H1 (cell line): ENCODE results near the gene UQCC3. TPM values are rescaled to one million over a fixed set of nuclear protein-coding genes. Genes with fewer than 3 reads are reported as not detected.

Source experiments
- CTCF ChIA-PET: fragments of 300-600 bp; sonication (Branson Sonifier 250); formaldehyde crosslinking; loops from one replicate; lab custom pipeline; 2021; ENCODE audit not compliant: partially characterized antibody; lab: Charles Lee
- POLR2A ChIA-PET: fragments of 300-600 bp; sonication (Branson Sonifier 250); formaldehyde crosslinking; loops from one replicate; lab custom pipeline; 2021; ENCODE audit warnings: inconsistent platforms; ENCODE audit not compliant: partially characterized antibody; lab: Charles Lee
- DNase-seq, 2 experiments: peaks; one replicate each; pipeline versions ENCODE4 v3.0.0 to v3.0.0-alpha.2; 2010 to 2022; ENCODE audit warnings: low spot score in 2 of 2, low read depth in 1 of 2, mixed read lengths in 1 of 2
- FAIRE-seq: peaks from 2 replicates; lab custom pipeline; 2011; peaks lifted over from hg19 to GRCh38; lab: Jason Lieb, UNC
- H2AFZ ChIP-seq: 2 replicates; pipeline ENCODE4 v1.8.1; 2012; ENCODE audit warnings: low read length, inconsistent platforms
- H2AK5ac ChIP-seq: 2 replicates; pipeline ENCODE4 v1.6.1; 2013; ENCODE audit warnings: low read depth, low read length
- H2BK120ac ChIP-seq: replicated peaks from 2 replicates; pipeline ENCODE3; 2013; ENCODE audit warnings: low read depth, low read length, inconsistent platforms
- H2BK12ac ChIP-seq: 2 replicates; pipeline ENCODE4 v1.6.1; 2013; ENCODE audit warnings: low read depth, low read length
- H2BK15ac ChIP-seq: 2 replicates; pipeline ENCODE4 v1.6.1; 2013; ENCODE audit warnings: low read length
- H2BK20ac ChIP-seq: 2 replicates; pipeline ENCODE4 v1.6.1; 2013; ENCODE audit warnings: low read length
- H2BK5ac ChIP-seq: 2 replicates; pipeline ENCODE4 v1.6.1; 2013; ENCODE audit warnings: low read depth, low read length
- H3K14ac ChIP-seq: 2 replicates; pipeline ENCODE4 v1.6.1; 2013; ENCODE audit warnings: inconsistent platforms; ENCODE audit not compliant: insufficient read length
- H3K18ac ChIP-seq: 2 replicates; pipeline ENCODE4 v1.6.1; 2013; ENCODE audit warnings: low read length; ENCODE audit errors: extremely low read depth
- H3K23ac ChIP-seq: 2 replicates; pipeline ENCODE4 v1.6.1; 2013; ENCODE audit warnings: inconsistent platforms; ENCODE audit not compliant: insufficient read length
- H3K23me2 ChIP-seq: 2 replicates; pipeline ENCODE4 v1.6.1; 2013; ENCODE audit warnings: low read depth, low read length
- H3K27ac ChIP-seq: 2 replicates; pipeline ENCODE4 v1.6.1; 2011; ENCODE audit warnings: low read depth, low read length, inconsistent platforms
- H3K27me3 ChIP-seq, 4 experiments: replicated peaks in 1 of 4; 1 replicate in 1 of 4; 2 replicates in 3 of 4; pipeline versions ENCODE4 v1.6.1 to v1.8.1; 2011 to 2013; ENCODE audit warnings: low read length in 3 of 4, mild to moderate bottlenecking in 3 of 4, inconsistent platforms in 2 of 4, mixed read lengths in 2 of 4, moderate library complexity in 1 of 4; ENCODE audit not compliant: control insufficient read depth in 3 of 4, insufficient read depth in 3 of 4; ENCODE audit errors: extremely low read depth in 1 of 4
- H3K36me3 ChIP-seq, 4 experiments: 2 replicates each; pipeline versions ENCODE4 v1.6.1 to v1.8.1; 2011 to 2013; ENCODE audit warnings: mild to moderate bottlenecking in 4 of 4, low read length in 3 of 4, moderate library complexity in 2 of 4, control low read depth in 1 of 4, inconsistent platforms in 1 of 4; ENCODE audit not compliant: insufficient read depth in 4 of 4, control insufficient read depth in 2 of 4
- H3K4ac ChIP-seq: replicated peaks from 2 replicates; pipeline ENCODE3; 2013; ENCODE audit warnings: low read length, low read depth, mixed read lengths, inconsistent platforms; ENCODE audit not compliant: insufficient read length
- H3K4me1 ChIP-seq, 4 experiments: replicated peaks in 1 of 4; 1 replicate in 1 of 4; 2 replicates in 3 of 4; pipeline versions ENCODE4 v1.6.1 to v1.8.1; 2011 to 2013; ENCODE audit warnings: low read length in 3 of 4, inconsistent platforms in 2 of 4, mixed read lengths in 1 of 4; ENCODE audit not compliant: insufficient read depth in 4 of 4, control insufficient read depth in 3 of 4
- H3K4me2 ChIP-seq, 2 experiments: 2 replicates each; pipeline versions ENCODE4 v1.6.1 to v1.8.1; 2011 to 2013; ENCODE audit warnings: low read depth in 2 of 2, low read length in 2 of 2, control low read depth in 1 of 2, inconsistent platforms in 1 of 2, mild to moderate bottlenecking in 1 of 2; ENCODE audit not compliant: insufficient read depth in 1 of 2
- H3K4me3 ChIP-seq, 4 experiments: fragments of 200-600, 300-600 bp in 1 of 4; sonication (generic), shearing (Covaris generic), sonication (Bioruptor Twin) in 1 of 4; 2 replicates each; pipeline versions ENCODE4 v1.5.1 to v1.8.1; 2011 to 2016; ENCODE audit warnings: low read length in 4 of 4, low read depth in 3 of 4, control low read depth in 2 of 4, inconsistent platforms in 2 of 4, mild to moderate bottlenecking in 2 of 4, mixed read lengths in 1 of 4, moderate library complexity in 1 of 4; ENCODE audit not compliant: insufficient read depth in 2 of 4; ENCODE audit errors: extremely low read depth in 1 of 4
- H3K56ac ChIP-seq: replicated peaks from 2 replicates; pipeline ENCODE3; 2013; ENCODE audit warnings: low read depth, mild to moderate bottlenecking, mixed read lengths, low read length, inconsistent platforms; ENCODE audit not compliant: insufficient read length
- H3K79me1 ChIP-seq: 2 replicates; pipeline ENCODE4 v1.6.1; 2013; ENCODE audit warnings: low read depth, low read length, control low read depth
- H3K79me2 ChIP-seq, 2 experiments: 2 replicates each; pipeline versions ENCODE4 v1.6.1 to v1.8.1; 2012 to 2013; ENCODE audit warnings: low read length in 2 of 2, mild to moderate bottlenecking in 2 of 2, inconsistent platforms in 1 of 2; ENCODE audit not compliant: insufficient read depth in 2 of 2, control insufficient read depth in 1 of 2
- H3K9ac ChIP-seq, 4 experiments: replicated peaks in 1 of 4; 1 replicate in 1 of 4; 2 replicates in 3 of 4; pipeline versions ENCODE4 v1.6.1 to v1.8.1; 2011 to 2013; ENCODE audit warnings: low read depth in 3 of 4, low read length in 3 of 4, control low read depth in 2 of 4, mild to moderate bottlenecking in 2 of 4, moderate library complexity in 2 of 4, inconsistent platforms in 1 of 4; ENCODE audit errors: extremely low read depth in 1 of 4
- H3K9me3 ChIP-seq, 2 experiments: 2 replicates each; pipeline versions ENCODE4 v1.6.1 to v1.8.1; 2012 to 2013; ENCODE audit warnings: mild to moderate bottlenecking in 2 of 2, moderate library complexity in 2 of 2, control low read depth in 1 of 2, inconsistent platforms in 1 of 2, low read depth in 1 of 2, low read length in 1 of 2, mixed read lengths in 1 of 2; ENCODE audit not compliant: insufficient read depth in 2 of 2
- H4K20me1 ChIP-seq, 2 experiments: replicated peaks in 1 of 2; 2 replicates each; pipeline versions ENCODE3 to v1.8.1; 2011 to 2013; ENCODE audit warnings: inconsistent platforms in 2 of 2, low read length in 2 of 2, mild to moderate bottlenecking in 1 of 2; ENCODE audit not compliant: insufficient read depth in 2 of 2, control insufficient read depth in 1 of 2
- H4K5ac ChIP-seq: 2 replicates; pipeline ENCODE4 v1.6.1; 2013; ENCODE audit warnings: low read length, low read depth, mixed read lengths, inconsistent platforms; ENCODE audit not compliant: insufficient read length
- H4K8ac ChIP-seq: 2 replicates; pipeline ENCODE4 v1.8.0; 2013; ENCODE audit warnings: mild to moderate bottlenecking, moderate library complexity, low read length, inconsistent platforms; ENCODE audit not compliant: insufficient read depth; ENCODE audit errors: extremely low read depth
- H4K91ac ChIP-seq: replicated peaks from 2 replicates; pipeline ENCODE3; 2013; ENCODE audit warnings: low read length, mixed read lengths, inconsistent platforms; ENCODE audit not compliant: insufficient read length
- ATF2 ChIP-seq: IDR thresholded peaks from 2 replicates; pipeline ENCODE4 v1.6.1; 2012; ENCODE audit warnings: low read length, inconsistent platforms
- BRCA1 ChIP-seq: IDR thresholded peaks from 2 replicates; pipeline ENCODE4 v1.6.1; 2012; ENCODE audit warnings: low read depth, low read length, improper control_type of control experiment
- E2F6 ChIP-seq: IDR thresholded peaks from 2 replicates; pipeline ENCODE4 v1.6.1; 2012; ENCODE audit warnings: inconsistent platforms
- HDAC2 ChIP-seq, 2 experiments: fragments of 300-600 bp in 1 of 2; sonication (generic) in 1 of 2; IDR thresholded peaks; 2 replicates each; pipeline ENCODE4 v1.6.1; 2011 to 2012; ENCODE audit warnings: low read depth in 2 of 2, low read length in 2 of 2, mild to moderate bottlenecking in 2 of 2, moderate library complexity in 2 of 2, borderline replicate concordance in 1 of 2, inconsistent platforms in 1 of 2
- JUND ChIP-seq: IDR thresholded peaks from 2 replicates; pipeline ENCODE4 v1.6.1; 2011; ENCODE audit warnings: mild to moderate bottlenecking, improper control_type of control experiment, low read length
- POLR2A ChIP-seq, 2 experiments: IDR thresholded peaks; 1 replicate in 1 of 2; 2 replicates in 1 of 2; pipeline ENCODE4 v1.6.1; 2011; ENCODE audit warnings: low read depth in 2 of 2, low read length in 2 of 2, mild to moderate bottlenecking in 2 of 2; ENCODE audit errors: control extremely low read depth in 1 of 2
- POU5F1 ChIP-seq: IDR thresholded peaks from 2 replicates; pipeline ENCODE4 v1.6.1; 2011; ENCODE audit warnings: low read depth, mild to moderate bottlenecking, low read length, moderate library complexity
- RFX5 ChIP-seq: IDR thresholded peaks from 2 replicates; pipeline ENCODE4 v1.6.1; 2011; ENCODE audit warnings: low read depth, low read length, improper control_type of control experiment, borderline replicate concordance
- RXRA ChIP-seq: IDR thresholded peaks from 2 replicates; pipeline ENCODE4 v1.6.1; 2011; ENCODE audit warnings: low read depth, mild to moderate bottlenecking, low read length, moderate library complexity; ENCODE audit not compliant: insufficient read depth
- SP1 ChIP-seq: IDR thresholded peaks from 2 replicates; pipeline ENCODE4 v1.6.1; 2011; ENCODE audit warnings: low read depth, low read length
- TAF1 ChIP-seq: IDR thresholded peaks from 2 replicates; pipeline ENCODE4 v1.6.1; 2011; ENCODE audit warnings: mild to moderate bottlenecking, low read depth, low read length
- ZNF274 ChIP-seq: IDR thresholded peaks from 2 replicates; pipeline ENCODE4 v1.7.0; 2012; ENCODE audit warnings: low read length, borderline replicate concordance; ENCODE audit errors: extremely low read depth
- WGBS, 2 experiments: shearing (Covaris generic) in 1 of 2; methylation state at CpG; one replicate each; pipeline versions ENCODE4 v1.1.6 to v1.1.7; 2013 to 2015; ENCODE audit warnings: low lambda C conversion rate in 2 of 2, mixed read lengths in 2 of 2, inconsistent platforms in 1 of 2, low coverage in 1 of 2, missing lambda C conversion rate in 1 of 2; ENCODE audit not compliant: insufficient replicate concordance in 2 of 2, insufficient coverage in 1 of 2, insufficient read length in 1 of 2; ENCODE audit errors: extremely low coverage in 1 of 2, missing lambda C conversion rate in 1 of 2; 5-methylcytosine and 5-hydroxymethylcytosine counted together
- polyA plus RNA-seq, 7 experiments: library from polyadenylated mRNA; depleted of rRNA in 3 of 7; stranded (reverse) in 5 of 7; unstranded in 2 of 7; fragments of >200 nt in 5 of 7; fragments of 200-250 nt in 2 of 7; gene quantifications; 1 replicate in 5 of 7; 2 replicates in 1 of 7; 4 replicates in 1 of 7; pipeline versions ENCODE4 v1.2.1 to v1.2.3, GENCODE V29; 2011 to 2013; ENCODE audit warnings: missing spikeins in 2 of 7, mixed read lengths in 2 of 7
- total RNA-seq: library from RNA; stranded (reverse); fragmentation: NEBNext Ultra II Directional; extraction: Animal tissue kit (Norgen Biotek cat#: 25700); gene quantifications from 2 replicates; pipeline ENCODE4 v1.2.1, GENCODE V29; 2021

UQCC3 gene
- total and polyA plus RNA-seq, 2 of the 8 experiments (the other 6 are each of a cell fraction or from before 2014, with no cell fraction given), result 14.2 to 15.7 TPM

- Histone ChIP-seq H2AFZ (no peak overlapping the region), H2BK20ac (no peak overlapping the region), H4K91ac (no peak overlapping the region), H3K4me2 (no peak overlapping the region), H3K14ac (no peak overlapping the region), H3K36me3 (peaks cover 0 to 3% (median under 1%) of the 10 kb centered on the region in 4 experiments; a peak in 2 of 8 replicates), H3K18ac (no peak overlapping the region), H3K79me2 (peaks cover 0 to 12% of the 10 kb centered on the region in 2 experiments; a peak in 2 of 4 replicates), H2AK5ac (no peak overlapping the region), H3K56ac (no peak overlapping the region), H3K4ac (no peak overlapping the region), H3K4me3 (no peak overlapping the region), H3K9me3 (no peaks in the 10 kb centered on the region), H4K8ac (no peak overlapping the region), H3K23ac (no peak overlapping the region), H3K9ac (no peak overlapping the region), H3K27me3 (no peaks in the 10 kb centered on the region), H2BK12ac (no peak overlapping the region), H4K20me1 (peaks cover 0 to 1% of the 10 kb centered on the region in 2 experiments), H3K79me1 (peaks cover 2% of the 10 kb centered on the region; the same call in 1 of the 2 replicates), H2BK120ac (no peak overlapping the region), H3K4me1 (peaks cover 0 to 8% (median 4%) of the 10 kb centered on the region in 4 experiments; a peak in 3 of 7 replicates), H2BK5ac (no peak overlapping the region), H4K5ac (no peak overlapping the region), H2BK15ac (no peak overlapping the region), H3K27ac (no peak overlapping the region), H3K23me2 (peaks cover 3% of the 10 kb centered on the region; the same call in 1 of the 2 replicates)
- CTCF ChIA-PET, result interaction anchor here (1.6 to 8.2 kb wide), 3 partner anchors 11 to 91 kb away, joined by 6 to 114 read pairs (median 21); partner anchors contain the start of genes BSCL2, GNG3, LRRN4CL and TUT1
- POLR2A ChIA-PET, result interaction anchor here (50.4 to 61.4 kb wide), 2 partner anchors 9 to 22 kb away, joined by 2041 read pairs; partner anchors contain the start of genes BSCL2, C11orf98, CSKMT and GANAB
- no peak for DNase-seq
- FAIRE-seq, result no peak
- 86% methylated on average over 7 of the region's 7 CpGs; no CpG with 5 or more reads in 1 of the 2 experiments for WGBS, 2 experiments
- TF ChIP-seq BRCA1 (no peak), TAF1 (no peak), HDAC2 (IDR thresholded peaks at IDR 0.05; ENCODE audit: borderline replicate concordance in 1 of 2, low read depth in 2 of 2, low read length in 2 of 2) (no peak), RFX5 (no peak), JUND (no peak), SP1 (no peak), POU5F1 (no peak), E2F6 (no peak), ATF2 (no peak), ZNF274 (no peak), RXRA (no peak), POLR2A (IDR thresholded peaks at IDR 0.05; ENCODE audit: control extremely low read depth in 1 of 2, low read depth in 2 of 2, low read length in 2 of 2) (no peak)
Observed at GRCh38 chr11:62682518-62682917, 11.0 kb downstream of the UQCC3 start.
